HEK293 (cell line): Measurements from ENCODE around the gene ANO9.

Experiments
- CTCF ChIA-PET: fragments of 350-600 bp; formaldehyde crosslinking; extraction: SDS; loops from one replicate; lab custom pipeline; 2021; ENCODE audit warnings: antibody characterized with exemption; lab: Yijun Ruan, JAX
- POLR2A ChIA-PET: fragments of 300-600 bp; formaldehyde crosslinking; extraction: SDS; loops from one replicate; lab custom pipeline; 2020; ENCODE audit warnings: antibody characterized with exemption, inconsistent platforms; lab: Yijun Ruan, JAX
- H3K27ac ChIP-seq: fragments of 200-500 bp; sonication (Bioruptor generic); 2 replicates; pipeline ENCODE4 v1.5.1; 2014; ENCODE audit warnings: low read depth, low read length, control low read depth, inconsistent platforms; ENCODE audit errors: extremely low read depth
- H3K36me3 ChIP-seq, 2 experiments: fragments of 200-500 bp in 1 of 2; sonication (Bioruptor generic) in 1 of 2; 1 replicate in 1 of 2; 2 replicates in 1 of 2; pipeline ENCODE4 v1.5.1; 2014 to 2017; ENCODE audit warnings: inconsistent platforms in 2 of 2, low read length in 2 of 2; ENCODE audit not compliant: control insufficient read depth in 2 of 2, insufficient read depth in 1 of 2
- H3K4me1 ChIP-seq: fragments of 200-500 bp; sonication (Bioruptor generic); 2 replicates; pipeline ENCODE4 v1.5.1; 2014; ENCODE audit warnings: mild to moderate bottlenecking, low read length, inconsistent platforms; ENCODE audit not compliant: control insufficient read depth, insufficient read depth
- H3K4me3 ChIP-seq: 2 replicates; pipeline ENCODE4 v1.5.1; 2011; ENCODE audit warnings: low read depth, mild to moderate bottlenecking, control low read depth, low read length, moderate library complexity
- H3K9me3 ChIP-seq: fragments of 200-500 bp; sonication (Bioruptor generic); 2 replicates; pipeline ENCODE4 v1.5.1; 2014; ENCODE audit warnings: low read depth, low read length, inconsistent platforms; ENCODE audit not compliant: control insufficient read depth, insufficient read depth
- FEZF1 ChIP-seq: fragments of 450-650 bp; formaldehyde crosslinking; IDR thresholded peaks from 2 replicates; pipeline ENCODE4 v1.5.1; 2016; ENCODE audit warnings: missing biosample characterization, missing genetic modification characterization
- HIC1 ChIP-seq: fragments of 450-650 bp; formaldehyde crosslinking; IDR thresholded peaks from 2 replicates; pipeline ENCODE4 v1.5.1; 2016; ENCODE audit warnings: missing biosample characterization, missing genetic modification characterization
- KLF7 ChIP-seq: fragments of 450-650 bp; formaldehyde crosslinking; IDR thresholded peaks from 2 replicates; pipeline ENCODE4 v1.5.1; 2016; ENCODE audit warnings: missing biosample characterization, missing genetic modification characterization, borderline replicate concordance
- KLF8 ChIP-seq: fragments of 450-650 bp; formaldehyde crosslinking; IDR thresholded peaks from 2 replicates; pipeline ENCODE4 v1.5.1; 2016; ENCODE audit warnings: missing biosample characterization, missing genetic modification characterization
- SETDB1 ChIP-seq: IDR thresholded peaks from one replicate; pipeline ENCODE4 v1.6.1; 2017; ENCODE audit warnings: mild to moderate bottlenecking, low read length, moderate library complexity, mixed read lengths; ENCODE audit not compliant: insufficient read length
- ZBTB26 ChIP-seq: fragments of 450-650 bp; formaldehyde crosslinking; optimal IDR thresholded peaks from 2 replicates; pipeline ENCODE3; 2016; ENCODE audit warnings: missing biosample characterization, mild to moderate bottlenecking, missing genetic modification characterization
- ZBTB7A ChIP-seq: fragments of 450-650 bp; formaldehyde crosslinking; IDR thresholded peaks from 2 replicates; pipeline ENCODE4 v1.5.1; 2016; ENCODE audit warnings: low read depth, missing biosample characterization, missing genetic modification characterization
- ZEB2 ChIP-seq: fragments of 450-650 bp; formaldehyde crosslinking; IDR thresholded peaks from 2 replicates; pipeline ENCODE4 v1.5.1; 2016; ENCODE audit warnings: missing biosample characterization, missing genetic modification characterization
- ZNF174 ChIP-seq: fragments of 450-650 bp; formaldehyde crosslinking; IDR thresholded peaks from 2 replicates; pipeline ENCODE4 v1.5.0; 2017; ENCODE audit warnings: missing biosample characterization, mild to moderate bottlenecking, missing genetic modification characterization
- ZNF18 ChIP-seq: fragments of 450-650 bp; formaldehyde crosslinking; IDR thresholded peaks from 2 replicates; pipeline ENCODE4 v1.5.1; 2016; ENCODE audit warnings: missing biosample characterization, missing genetic modification characterization
- ZNF221 ChIP-seq: fragments of 450-650 bp; formaldehyde crosslinking; IDR thresholded peaks from 2 replicates; pipeline ENCODE4 v1.5.1; 2017; ENCODE audit warnings: missing biosample characterization, missing genetic modification characterization, borderline replicate concordance
- ZNF280D ChIP-seq: fragments of 450-650 bp; formaldehyde crosslinking; IDR thresholded peaks from 2 replicates; pipeline ENCODE4 v1.5.1; 2016; ENCODE audit warnings: missing biosample characterization, missing genetic modification characterization
- ZNF366 ChIP-seq: fragments of 450-650 bp; formaldehyde crosslinking; conservative IDR thresholded peaks from 2 replicates; pipeline ENCODE4 v1.5.1; 2016; ENCODE audit warnings: missing biosample characterization, missing genetic modification characterization
- ZNF629 ChIP-seq: fragments of 450-650 bp; formaldehyde crosslinking; IDR thresholded peaks from 2 replicates; pipeline ENCODE4 v1.5.1; 2017; ENCODE audit warnings: missing biosample characterization, missing genetic modification characterization
- ZNF768 ChIP-seq: fragments of 450-650 bp; formaldehyde crosslinking; IDR thresholded peaks from 2 replicates; pipeline ENCODE4 v1.5.1; 2018; ENCODE audit warnings: missing biosample characterization, mild to moderate bottlenecking, missing genetic modification characterization

Gene ANO9

DNA sequence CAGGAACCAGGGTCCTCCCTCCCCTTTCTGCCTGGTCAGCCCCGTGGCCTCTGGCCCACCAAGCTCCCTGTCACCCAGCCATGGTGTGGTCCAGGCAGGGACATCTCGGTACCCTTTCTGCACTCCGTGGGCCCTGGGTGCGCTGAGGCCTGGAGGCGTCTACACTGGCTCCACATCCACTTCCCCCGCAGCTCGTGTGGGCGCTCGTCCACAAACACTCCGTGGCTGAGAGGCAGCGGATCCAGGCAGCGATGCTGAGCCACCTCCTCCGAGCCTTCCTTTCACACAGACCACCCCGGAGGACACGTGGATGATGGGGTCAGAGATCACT lies 49.1 kb upstream of the ANO9 start:
- H3K4me3 ChIP-seq = no peak overlapping the region
- ChIA-PET CTCF (no interaction called here), POLR2A (interaction anchor here (0.7 kb wide), 1 partner anchor 16 kb away, joined by 3 read pairs; the partner anchor contains the start of gene RNH1)
- H3K9me3 ChIP-seq = no peaks in the 10 kb centered on the region
- TF ChIP-seq ZNF221 (tag by site-specific recombination) (no peak), ZBTB26 (tag by site-specific recombination) (no peak), ZNF629 (tag by site-specific recombination) (no peak), ZNF280D (tag by site-specific recombination) (no peak), HIC1 (no peak), ZEB2 (tag by site-specific recombination) (no peak), ZNF768 (tag by site-specific recombination) (no peak), ZNF366 (tag by site-specific recombination) (no peak), ZBTB7A (tag by site-specific recombination) (no peak), FEZF1 (no peak), KLF7 (tag by site-specific recombination) (no peak), ZNF18 (no peak), SETDB1 (no peak)
- no peak overlapping the region for H3K27ac ChIP-seq
- no peaks in the 10 kb centered on the region for H3K4me1 ChIP-seq
- peaks cover 0 to 69% of the 10 kb centered on the region in 2 experiments; a peak in 1 of 3 replicates for H3K36me3 ChIP-seq

- TF ChIP-seq KLF8 (tag by site-specific recombination) = no peak
- TF ChIP-seq ZNF174 (tag by site-specific recombination) = no peak
- CTCF ChIA-PET = no interaction called here
- H3K36me3 ChIP-seq = peaks cover 0 to 63% of the 10 kb centered on the region in 2 experiments; a peak in 1 of 3 replicates
These were observed 48.5 kb upstream of the ANO9 start for GRCh38 chr11:490186-490929.

More at GRCh38 chr11:490186-490929, 48.5 kb upstream of the ANO9 start:
- H3K27ac ChIP-seq = no peak overlapping the region
- POLR2A ChIA-PET = interaction anchor here (0.7 kb wide), 1 partner anchor 16 kb away, joined by 3 read pairs; the partner anchor contains the start of gene RNH1
- H3K4me3 ChIP-seq = no peak overlapping the region
- no peaks in the 10 kb centered on the region for H3K9me3 ChIP-seq
- no peaks in the 10 kb centered on the region for H3K4me1 ChIP-seq
